H9 (cell line): ENCODE results near the gene ASXL1. TPM values are rescaled to one million over a fixed set of nuclear protein-coding genes. Genes with fewer than 3 reads are reported as not detected.

Source experiments
- DNase-seq: peaks from one replicate; pipeline ENCODE4 v3.0.0-alpha.2; 2017
- H2AFZ ChIP-seq: one replicate; pipeline ENCODE4 v1.6.1; 2013; ENCODE audit warnings: mild to moderate bottlenecking, low read length, control low read depth, moderate library complexity
- H2AK5ac ChIP-seq: 2 replicates; pipeline ENCODE4 v1.6.1; 2013; ENCODE audit warnings: low read length, control low read depth, mixed read lengths; ENCODE audit not compliant: insufficient read length
- H2BK120ac ChIP-seq: one replicate; pipeline ENCODE4 v1.6.1; 2013; ENCODE audit warnings: low read depth, mild to moderate bottlenecking, low read length, control low read depth, inconsistent platforms; ENCODE audit not compliant: poor library complexity, severe bottlenecking
- H2BK12ac ChIP-seq: 2 replicates; pipeline ENCODE4 v1.6.1; 2013; ENCODE audit warnings: low read length, control low read depth, mixed read lengths, low read depth; ENCODE audit not compliant: insufficient read length
- H2BK15ac ChIP-seq: 2 replicates; pipeline ENCODE4 v1.6.1; 2013; ENCODE audit warnings: low read depth, low read length, control low read depth
- H2BK20ac ChIP-seq: one replicate; pipeline ENCODE4 v1.6.1; 2013; ENCODE audit warnings: low read depth, mild to moderate bottlenecking, low read length, control low read depth, inconsistent platforms; ENCODE audit not compliant: poor library complexity, severe bottlenecking
- H2BK5ac ChIP-seq: 2 replicates; pipeline ENCODE4 v1.6.1; 2013; ENCODE audit warnings: low read length, control low read depth, mixed read lengths; ENCODE audit not compliant: insufficient read length
- H3K14ac ChIP-seq: 2 replicates; pipeline ENCODE4 v1.6.1; 2013; ENCODE audit warnings: low read length, control low read depth; ENCODE audit not compliant: insufficient read depth
- H3K18ac ChIP-seq: 2 replicates; pipeline ENCODE4 v1.6.1; 2013; ENCODE audit warnings: low read depth, mild to moderate bottlenecking, mixed read lengths, low read length, control low read depth; ENCODE audit not compliant: insufficient read length
- H3K23ac ChIP-seq: 2 replicates; pipeline ENCODE4 v1.6.1; 2013; ENCODE audit warnings: low read length, control low read depth, mixed read lengths, low read depth; ENCODE audit not compliant: insufficient read length
- H3K23me2 ChIP-seq: 2 replicates; pipeline ENCODE4 v1.6.1; 2013; ENCODE audit warnings: low read depth, mild to moderate bottlenecking, mixed read lengths, low read length, control low read depth; ENCODE audit not compliant: insufficient read length, poor library complexity, severe bottlenecking
- H3K27ac ChIP-seq: 2 replicates; pipeline ENCODE4 v1.5.1; 2013; ENCODE audit warnings: low read length, control low read depth, mixed read lengths, low read depth; ENCODE audit not compliant: insufficient read length
- H3K27me3 ChIP-seq: 2 replicates; pipeline ENCODE4 v1.6.1; 2013; ENCODE audit warnings: low read length, control low read depth, inconsistent platforms; ENCODE audit not compliant: insufficient read depth
- H3K4ac ChIP-seq: 2 replicates; pipeline ENCODE4 v1.6.1; 2013; ENCODE audit warnings: low read depth, mild to moderate bottlenecking, control low read depth, inconsistent platforms, low read length, moderate library complexity
- H3K4me1 ChIP-seq: 2 replicates; pipeline ENCODE4 v1.6.1; 2013; ENCODE audit warnings: low read length, control low read depth, inconsistent platforms; ENCODE audit not compliant: insufficient read depth
- H3K4me2 ChIP-seq: 2 replicates; pipeline ENCODE4 v1.6.1; 2013; ENCODE audit warnings: low read length, control low read depth, mixed read lengths; ENCODE audit not compliant: insufficient read length, insufficient read depth
- H3K56ac ChIP-seq: 2 replicates; pipeline ENCODE4 v1.6.1; 2013; ENCODE audit warnings: low read depth, mild to moderate bottlenecking, mixed read lengths, low read length, control low read depth; ENCODE audit not compliant: insufficient read length
- H3K79me1 ChIP-seq: 2 replicates; pipeline ENCODE4 v1.6.1; 2013; ENCODE audit warnings: low read depth, mild to moderate bottlenecking, moderate library complexity, low read length, control low read depth, inconsistent platforms; ENCODE audit not compliant: insufficient read depth, poor library complexity, severe bottlenecking
- H3K79me2 ChIP-seq: 2 replicates; pipeline ENCODE4 v1.6.1; 2013; ENCODE audit warnings: low read length, control low read depth, inconsistent platforms; ENCODE audit not compliant: insufficient read depth
- H3K9ac ChIP-seq: 2 replicates; pipeline ENCODE4 v1.6.1; 2013; ENCODE audit warnings: low read length, control low read depth, mixed read lengths; ENCODE audit not compliant: insufficient read length; ENCODE audit errors: extremely low read depth
- H3K9me3 ChIP-seq: one replicate; pipeline ENCODE4 v1.6.1; 2013; ENCODE audit warnings: low read depth, low read length, inconsistent platforms; ENCODE audit not compliant: control insufficient read depth
- H3T11ph ChIP-seq: one replicate; pipeline ENCODE4 v1.6.1; 2013; ENCODE audit warnings: mild to moderate bottlenecking, low read length, control low read depth, inconsistent platforms
- H4K20me1 ChIP-seq: one replicate; pipeline ENCODE4 v1.6.1; 2013; ENCODE audit not compliant: control insufficient read depth, insufficient read length, insufficient read depth
- H4K5ac ChIP-seq: 2 replicates; pipeline ENCODE4 v1.6.1; 2013; ENCODE audit warnings: low read depth, mild to moderate bottlenecking, mixed read lengths, low read length, control low read depth; ENCODE audit not compliant: insufficient read length
- H4K8ac ChIP-seq: replicated peaks from 2 replicates; pipeline ENCODE4 v1.6.1; 2013; ENCODE audit warnings: low read length, control low read depth, mixed read lengths, low read depth; ENCODE audit not compliant: insufficient read length
- H4K91ac ChIP-seq: 2 replicates; pipeline ENCODE4 v1.6.1; 2013; ENCODE audit warnings: low read depth, mild to moderate bottlenecking, moderate library complexity, mixed read lengths, low read length, control low read depth; ENCODE audit not compliant: insufficient read length
- H3K27ac Mint-ChIP-seq, 3 experiments: 2 replicates in 2 of 3; 3 replicates in 1 of 3; pipeline ENCODE4 v1.8.0; 2020 to 2021; ENCODE audit warnings: mixed read lengths in 3 of 3, mild to moderate bottlenecking in 1 of 3, moderate library complexity in 1 of 3
- H3K27me3 Mint-ChIP-seq: 2 replicates; pipeline ENCODE4 v1.8.0; 2021; ENCODE audit warnings: low read depth, mild to moderate bottlenecking, moderate library complexity, mixed read lengths
- H3K36me3 Mint-ChIP-seq, 3 experiments: 2 replicates in 2 of 3; 3 replicates in 1 of 3; pipeline ENCODE4 v1.8.0; 2020 to 2021; ENCODE audit warnings: low read depth in 3 of 3, mixed read lengths in 3 of 3; ENCODE audit not compliant: insufficient read depth in 1 of 3
- H3K4me1 Mint-ChIP-seq, 2 experiments: 2 replicates each; pipeline ENCODE4 v1.8.0; 2020; ENCODE audit warnings: mixed read lengths in 2 of 2
- H3K4me3 Mint-ChIP-seq, 2 experiments: 2 replicates in 1 of 2; 3 replicates in 1 of 2; pipeline ENCODE4 v1.8.0; 2020 to 2021; ENCODE audit warnings: mild to moderate bottlenecking in 2 of 2, mixed read lengths in 2 of 2, moderate library complexity in 1 of 2
- H3K9me3 Mint-ChIP-seq, 2 experiments: 2 replicates in 1 of 2; 3 replicates in 1 of 2; pipeline ENCODE4 v1.8.0; 2020; ENCODE audit warnings: mild to moderate bottlenecking in 2 of 2, mixed read lengths in 2 of 2, moderate library complexity in 1 of 2
- CTCF ChIP-seq: fragments of 200-600 bp; sonication (generic); conservative IDR thresholded peaks from 3 replicates; pipeline ENCODE4 v1.8.0; 2021; ENCODE audit warnings: antibody characterized with exemption, mild to moderate bottlenecking
- WGBS: extraction: QIAGEN DNeasy Blood & Tissue Kit; methylation state at CpG from one replicate; pipeline ENCODE4 v1.1.7; 2013; ENCODE audit warnings: missing lambda C conversion rate, low lambda C conversion rate, mixed read lengths; ENCODE audit not compliant: insufficient read length; ENCODE audit errors: extremely low coverage; 5-methylcytosine and 5-hydroxymethylcytosine counted together
- total RNA-seq: library from RNA; stranded (reverse); gene quantifications from 2 replicates; pipeline ENCODE4 v1.2.1, GENCODE V29; 2021

Gene ASXL1
- total RNA-seq, 1 experiment from 2014 or later = 39.5 TPM

GRCh38 chr20:32400476-32400875 is 42.3 kb downstream of the ASXL1 start:
- H2BK15ac ChIP-seq = no peak overlapping the region
- no peak overlapping the region for H4K8ac ChIP-seq
- H4K20me1 ChIP-seq = no peaks in the 10 kb centered on the region
- TF ChIP-seq CTCF = no peak
- H3K36me3 Mint-ChIP-seq = no peaks in the 10 kb centered on the region
- H3K9me3 ChIP-seq = no peaks in the 10 kb centered on the region
- H3K4ac ChIP-seq = no peak overlapping the region
- no peak overlapping the region for H2BK120ac ChIP-seq
- no peak overlapping the region for H2BK12ac ChIP-seq
- no CpG with 5 or more reads among the region's 1 CpG for WGBS
- no peak overlapping the region for H3K56ac ChIP-seq
- H2AFZ ChIP-seq = no peak overlapping the region
- H4K91ac ChIP-seq = no peak overlapping the region
- no peaks in the 10 kb centered on the region for H3K23me2 ChIP-seq
- H3T11ph ChIP-seq = no peak overlapping the region
- no peak overlapping the region for H3K27ac ChIP-seq
- no peaks in the 10 kb centered on the region for H3K27me3 Mint-ChIP-seq
- no peak overlapping the region for H4K5ac ChIP-seq
- H2BK20ac ChIP-seq = no peak overlapping the region
- no peaks in the 10 kb centered on the region for H3K27me3 ChIP-seq
- no peak overlapping the region for H3K27ac Mint-ChIP-seq
- H2AK5ac ChIP-seq = no peak overlapping the region
- H3K18ac ChIP-seq = no peak overlapping the region
- no peaks in the 10 kb centered on the region for H3K79me1 ChIP-seq
- H3K9me3 Mint-ChIP-seq = no peaks in the 10 kb centered on the region
- no peak overlapping the region for H3K23ac ChIP-seq
- H3K4me2 ChIP-seq = no peak overlapping the region
- no peak for DNase-seq
- no peak overlapping the region for H2BK5ac ChIP-seq
- no peak overlapping the region for H3K9ac ChIP-seq
- H3K4me3 Mint-ChIP-seq = no peak overlapping the region
- no peaks in the 10 kb centered on the region for H3K4me1 Mint-ChIP-seq
- no peaks in the 10 kb centered on the region for H3K79me2 ChIP-seq
- no peaks in the 10 kb centered on the region for H3K4me1 ChIP-seq
- no peak overlapping the region for H3K14ac ChIP-seq
